DMS53 treated with DMSO at 0.1 percent for 48 hours (cell line): ENCODE results near the gene AGFG2.

Experiments used
- DNase-seq: peaks from one replicate; lab custom pipeline; 2025; ENCODE audit not compliant: unreplicated experiment; lab: John Stamatoyannopoulos, UW

AGFG2 gene

GRCh38 chr7:100606313-100606712, 67.3 kb downstream of the AGFG2 start:
- no peak for DNase-seq

GRCh38 chr7:100607111-100607510, 68.1 kb downstream of the AGFG2 start:
- no peak for DNase-seq

GRCh38 chr7:100609958-100610357, 71.0 kb downstream of the AGFG2 start:
- no peak for DNase-seq

GRCh38 chr7:100611983-100612729, 73.2 kb downstream of the AGFG2 start, which contains the start of gene MOSPD3:
MOSPD3 (plus strand) TSS chr7:100612540; CDS start chr7:100612792, 252 bp downstream.
- peak; percentile 100 for DNase-seq

- DNase-seq = no peak
Observed at GRCh38 chr7:100612730-100613390, 73.9 kb downstream of the AGFG2 start.

GRCh38 chr7:100613412-100614175, 74.6 kb downstream of the AGFG2 start:
- DNase-seq = no peak

- no peak for DNase-seq
Observed at GRCh38 chr7:100614308-100614861, 75.4 kb downstream of the AGFG2 start.
